ENCODE results near the gene DDR1.

GRCh38 chr6:30887901-30888815, 3.8 kb downstream of the DDR1 start:
- TF ChIP-seq CTCF (IDR thresholded peaks at IDR 0.05) (no peak), POLR2A (IDR thresholded peaks at IDR 0.05) (no peak)
